NB4 (cell line): ENCODE results near the gene KCNT2.

Experiments used
- DNase-seq: peaks from one replicate; pipeline ENCODE4 v3.0.0; 2010; ENCODE audit warnings: low read depth
- H3K4me3 ChIP-seq: one replicate; pipeline ENCODE4 v1.5.1; 2011; ENCODE audit warnings: mild to moderate bottlenecking, low read depth, low read length, moderate library complexity
- CTCF ChIP-seq: IDR thresholded peaks from one replicate; pipeline ENCODE4 v1.5.1; 2012; ENCODE audit warnings: low read depth, low read length
- MAX ChIP-seq: IDR thresholded peaks from 2 replicates; pipeline ENCODE4 v1.6.1; 2011; ENCODE audit warnings: low read depth, low read length
- MYC ChIP-seq: IDR thresholded peaks from 2 replicates; pipeline ENCODE4 v1.6.1; 2011; ENCODE audit warnings: low read depth, low read length
- POLR2A ChIP-seq: IDR thresholded peaks from 2 replicates; pipeline ENCODE4 v1.6.1; 2011; ENCODE audit warnings: mild to moderate bottlenecking; ENCODE audit not compliant: insufficient read length; ENCODE audit errors: extremely low read depth

Gene KCNT2

GRCh38 chr1:196637606-196638005, 29.4 kb upstream of the KCNT2 start:
- TF ChIP-seq MAX, result no peak
- TF ChIP-seq POLR2A, result no peak
- no peak for TF ChIP-seq MYC
- TF ChIP-seq CTCF, result no peak
- H3K4me3 ChIP-seq, result no peak overlapping the region
- no peak for DNase-seq

GRCh38 chr1:196628838-196629237, 20.6 kb upstream of the KCNT2 start:
- H3K4me3 ChIP-seq, result no peak overlapping the region
- no peak for DNase-seq
- no peak for TF ChIP-seq MAX
- no peak for TF ChIP-seq MYC
- no peak for TF ChIP-seq CTCF
- TF ChIP-seq POLR2A, result no peak

- no peak overlapping the region for H3K4me3 ChIP-seq
- DNase-seq, result no peak
- TF ChIP-seq POLR2A, result no peak
- TF ChIP-seq MAX, result no peak
- TF ChIP-seq MYC, result no peak
- no peak for TF ChIP-seq CTCF
Observed at GRCh38 chr1:196623079-196623478, 14.8 kb upstream of the KCNT2 start.

GRCh38 chr1:196619721-196620120, 11.5 kb upstream of the KCNT2 start:
- TF ChIP-seq MYC, result no peak
- no peak overlapping the region for H3K4me3 ChIP-seq
- DNase-seq, result no peak

GRCh38 chr1:196611873-196612272, 3.6 kb upstream of the KCNT2 start:
- TF ChIP-seq CTCF (no peak), POLR2A (no peak), MAX (no peak), MYC (no peak)
- no peak overlapping the region for H3K4me3 ChIP-seq
- DNase-seq, result no peak

- H3K4me3 ChIP-seq, result no peak overlapping the region
Observed at GRCh38 chr1:196609370-196609737, 1.1 kb upstream of the KCNT2 start.

More at GRCh38 chr1:196609370-196609737, 1.1 kb upstream of the KCNT2 start:
- TF ChIP-seq POLR2A, result no peak
- no peak for TF ChIP-seq MAX
- TF ChIP-seq MYC, result no peak
- no peak for TF ChIP-seq CTCF
- DNase-seq, result no peak
